Activated T-cell treated with anti-CD3 and anti-CD28 coated beads, Interleukin-2, amount 50 U/mL, for 24 hours (primary cell): ENCODE results near the gene CHST9.
"Not testable (repeated sequence)": the region's sequence is repeated elsewhere in the genome, so short reads cannot be mapped to it uniquely, and the experiment has no call there.

Experiments
- DNase-seq: peaks from one replicate; pipeline ENCODE4 v3.0.0-alpha.2; 2020
- H3K27ac Mint-ChIP-seq: 2 replicates; pipeline ENCODE4 v1.8.0; 2020; ENCODE audit warnings: mild to moderate bottlenecking, mixed read lengths
- H3K27me3 Mint-ChIP-seq: 2 replicates; pipeline ENCODE4 v1.8.0; 2020; ENCODE audit warnings: mixed read lengths
- H3K36me3 Mint-ChIP-seq: 2 replicates; pipeline ENCODE4 v1.8.0; 2020; ENCODE audit warnings: low read depth, mixed read lengths
- H3K4me1 Mint-ChIP-seq: 2 replicates; pipeline ENCODE4 v1.8.0; 2020; ENCODE audit warnings: low read depth, mixed read lengths
- H3K4me3 Mint-ChIP-seq: 2 replicates; pipeline ENCODE4 v1.8.0; 2020; ENCODE audit warnings: mild to moderate bottlenecking, moderate library complexity, mixed read lengths
- H3K9me3 Mint-ChIP-seq: 2 replicates; pipeline ENCODE4 v1.8.0; 2020; ENCODE audit warnings: mixed read lengths

The CHST9 gene

DNA sequence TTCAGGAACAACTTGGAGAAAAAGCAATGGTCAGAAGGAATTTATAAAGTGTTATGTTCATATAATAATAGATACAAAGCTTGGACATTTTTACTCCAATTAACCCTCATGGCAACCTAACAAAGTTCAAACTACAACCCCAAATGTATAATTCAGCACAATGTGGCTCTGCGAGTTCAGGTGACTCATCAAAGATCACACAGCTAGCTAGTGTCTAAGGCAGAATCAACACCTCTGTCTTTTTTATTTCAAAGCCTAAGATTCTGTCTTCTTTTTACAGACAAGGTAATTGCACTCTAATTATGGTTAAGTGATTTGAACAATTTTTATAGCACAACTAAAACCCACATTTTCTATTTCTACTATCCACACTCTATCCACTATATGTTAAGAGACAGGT lies 90.5 kb downstream of the CHST9 start:
- Mint-ChIP-seq H3K36me3 (no peaks in the 10 kb centered on the region), H3K9me3 (peaks cover 31% of the 10 kb centered on the region), H3K4me3 (no peak overlapping the region), H3K27me3 (no peaks in the 10 kb centered on the region), H3K4me1 (no peaks in the 10 kb centered on the region), H3K27ac (no peak overlapping the region)
- DNase-seq = no peak

DNA sequence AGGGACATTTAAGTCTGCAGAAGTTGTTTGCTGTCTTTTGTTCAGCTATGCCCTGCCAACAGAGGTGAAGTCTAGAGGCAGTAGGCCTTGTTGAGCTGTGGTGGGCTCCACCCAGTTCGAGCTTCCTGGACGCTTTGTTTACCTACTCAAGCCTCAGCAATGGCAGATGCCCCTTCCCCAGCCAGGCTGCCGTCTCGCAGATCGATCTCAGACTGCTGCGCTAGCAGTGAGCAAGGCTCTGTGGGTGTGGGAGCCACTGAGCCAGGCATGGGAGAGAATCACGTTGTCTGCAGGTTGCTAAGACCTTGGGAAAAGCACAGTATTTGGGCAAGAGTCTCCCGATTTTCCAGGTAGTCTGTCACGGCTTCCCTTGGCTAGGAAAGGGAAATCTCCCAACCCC lies 91.8 kb downstream of the CHST9 start:
- H3K4me3 Mint-ChIP-seq, DNase-seq, H3K27me3 Mint-ChIP-seq, H3K4me1 Mint-ChIP-seq, H3K27ac Mint-ChIP-seq, H3K36me3 Mint-ChIP-seq: not testable (repeated sequence)
- peaks cover 19% of the 10 kb centered on the region for H3K9me3 Mint-ChIP-seq

DNA sequence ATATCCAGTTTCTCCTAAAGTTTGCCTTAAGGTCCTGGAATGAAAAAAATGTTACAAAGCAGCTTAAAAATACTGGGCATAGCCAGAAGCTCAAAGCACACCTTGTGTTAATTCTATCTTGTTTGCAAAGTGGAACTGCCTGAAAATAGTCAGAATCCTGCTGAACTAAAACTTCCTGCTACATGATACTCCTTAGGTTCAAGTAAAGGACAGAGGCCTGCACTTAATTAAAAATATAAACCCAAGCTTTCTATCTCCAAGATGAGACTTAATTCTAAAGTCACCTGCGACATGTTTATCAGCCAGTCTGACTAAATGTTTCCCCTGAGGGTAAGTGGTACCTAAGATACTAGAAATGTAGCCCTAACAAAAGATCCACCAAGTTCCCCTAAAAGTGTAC lies 103.4 kb downstream of the CHST9 start:
- H3K27me3 Mint-ChIP-seq = no peaks in the 10 kb centered on the region
- H3K27ac Mint-ChIP-seq = no peak overlapping the region
- H3K4me1 Mint-ChIP-seq = no peaks in the 10 kb centered on the region
- H3K9me3 Mint-ChIP-seq = peaks cover 12% of the 10 kb centered on the region
- DNase-seq = no peak
- no peaks in the 10 kb centered on the region for H3K36me3 Mint-ChIP-seq
- H3K4me3 Mint-ChIP-seq = no peak overlapping the region

DNA sequence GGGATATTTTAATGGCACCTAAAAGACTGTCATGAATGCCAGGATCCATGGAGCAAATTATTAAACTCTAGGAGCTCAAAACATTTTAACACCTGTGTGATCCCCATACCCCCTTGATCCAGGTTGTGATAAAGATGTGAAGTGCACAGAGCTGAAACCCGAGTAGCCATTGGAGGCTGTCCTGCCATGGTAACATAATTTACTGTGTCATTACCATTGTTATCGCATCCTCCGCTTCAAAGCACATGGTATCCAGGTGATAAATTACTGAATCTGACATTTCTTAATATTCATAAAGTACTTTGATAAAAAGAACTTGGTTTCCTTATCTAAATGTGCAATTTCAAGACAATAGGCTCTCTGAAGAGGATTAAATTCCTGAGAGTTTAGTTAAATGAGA lies 109.3 kb downstream of the CHST9 start:
- H3K4me3 Mint-ChIP-seq = no peak overlapping the region

DNA sequence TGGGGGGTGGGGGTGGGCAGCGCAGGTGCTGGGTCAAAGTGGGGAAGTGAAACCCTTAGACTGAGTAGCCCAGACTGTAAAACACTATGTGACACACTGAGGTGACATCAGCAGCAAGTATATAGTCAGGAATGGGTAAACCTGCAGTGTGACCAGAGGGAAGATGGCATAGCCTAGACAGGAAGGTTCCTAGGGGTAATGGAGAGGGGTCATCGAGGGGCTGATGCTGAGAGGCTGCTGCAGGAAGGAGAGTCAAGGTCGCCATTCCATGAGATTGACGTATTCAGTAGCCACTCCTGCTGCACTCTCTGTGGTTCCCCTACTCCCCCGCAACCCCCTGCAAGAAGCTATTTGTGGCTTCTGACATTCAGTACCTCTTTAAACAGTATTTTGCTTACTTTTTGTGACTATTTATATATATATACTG lies 111.7 kb downstream of the CHST9 start:
- Mint-ChIP-seq H3K27me3 (no peaks in the 10 kb centered on the region), H3K4me1 (no peaks in the 10 kb centered on the region), H3K27ac (no peak overlapping the region), H3K36me3 (no peaks in the 10 kb centered on the region), H3K9me3 (peaks cover 10% of the 10 kb centered on the region), H3K4me3 (no peak overlapping the region)
- no peak for DNase-seq

More for the DNA sequence above, 109.3 kb downstream of the CHST9 start:
- H3K4me1 Mint-ChIP-seq = no peaks in the 10 kb centered on the region
- no peaks in the 10 kb centered on the region for H3K27me3 Mint-ChIP-seq
- DNase-seq = no peak
- no peak overlapping the region for H3K27ac Mint-ChIP-seq
- peaks cover 8% of the 10 kb centered on the region for H3K9me3 Mint-ChIP-seq
- H3K36me3 Mint-ChIP-seq = no peaks in the 10 kb centered on the region

- H3K27me3 Mint-ChIP-seq = no peaks in the 10 kb centered on the region
- DNase-seq = no peak
- H3K4me3 Mint-ChIP-seq = no peak overlapping the region
- no peaks in the 10 kb centered on the region for H3K4me1 Mint-ChIP-seq
- H3K36me3 Mint-ChIP-seq = no peaks in the 10 kb centered on the region
- H3K27ac Mint-ChIP-seq = no peak overlapping the region
- H3K9me3 Mint-ChIP-seq = peaks cover 3% of the 10 kb centered on the region
Observed at GRCh38 chr18:27064673-27065072, 120.4 kb downstream of the CHST9 start.

- no peaks in the 10 kb centered on the region for H3K36me3 Mint-ChIP-seq
Observed at GRCh38 chr18:27062802-27063201, 122.3 kb downstream of the CHST9 start.

DNA sequence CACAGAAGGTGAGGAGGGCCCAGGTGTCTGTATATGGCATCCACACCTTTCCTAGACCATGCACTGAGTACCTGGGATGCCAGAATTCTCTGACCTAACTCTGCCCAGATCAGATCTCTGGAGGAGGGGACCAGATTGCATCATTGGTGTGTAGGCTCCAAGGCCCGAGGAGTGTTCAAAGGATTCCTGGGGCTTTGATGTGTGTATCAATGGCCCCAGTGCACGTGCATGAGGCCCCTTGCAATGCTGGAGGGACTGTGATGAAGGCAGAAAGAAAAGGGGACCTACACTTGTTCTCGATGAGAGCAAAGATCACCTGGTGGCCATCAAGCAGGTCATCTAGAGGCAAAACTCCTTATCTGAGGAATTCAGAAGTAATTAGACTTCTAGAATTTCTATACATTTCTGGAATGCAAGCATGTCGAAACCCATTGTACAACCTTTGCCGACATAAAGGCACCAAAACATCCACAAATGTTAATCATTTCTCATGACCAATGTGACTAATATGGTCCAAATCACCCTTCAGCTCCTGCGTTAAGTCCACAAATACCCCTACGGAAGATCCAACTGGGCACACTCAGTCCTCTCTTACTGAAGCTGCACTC lies 123.5 kb downstream of the CHST9 start:
- H3K27ac Mint-ChIP-seq = no peak overlapping the region
- H3K27me3 Mint-ChIP-seq = no peaks in the 10 kb centered on the region
- H3K4me1 Mint-ChIP-seq = no peaks in the 10 kb centered on the region
- no peak for DNase-seq
- H3K9me3 Mint-ChIP-seq = peaks cover 2% of the 10 kb centered on the region
- no peaks in the 10 kb centered on the region for H3K36me3 Mint-ChIP-seq
- H3K4me3 Mint-ChIP-seq = no peak overlapping the region

More at GRCh38 chr18:27062802-27063201, 122.3 kb downstream of the CHST9 start:
- no peak overlapping the region for H3K27ac Mint-ChIP-seq
- H3K4me1 Mint-ChIP-seq = no peaks in the 10 kb centered on the region
- no peak for DNase-seq
- H3K9me3 Mint-ChIP-seq = no peaks in the 10 kb centered on the region
- H3K4me3 Mint-ChIP-seq = no peak overlapping the region
- no peaks in the 10 kb centered on the region for H3K27me3 Mint-ChIP-seq

- no peaks in the 10 kb centered on the region for H3K4me1 Mint-ChIP-seq
- no peak overlapping the region for H3K27ac Mint-ChIP-seq
- H3K36me3 Mint-ChIP-seq = no peaks in the 10 kb centered on the region
- H3K4me3 Mint-ChIP-seq = no peak overlapping the region
- no peak for DNase-seq
- no peaks in the 10 kb centered on the region for H3K27me3 Mint-ChIP-seq
- H3K9me3 Mint-ChIP-seq = peaks cover 2% of the 10 kb centered on the region
Observed at GRCh38 chr18:27057519-27058234, 127.4 kb downstream of the CHST9 start.

DNA sequence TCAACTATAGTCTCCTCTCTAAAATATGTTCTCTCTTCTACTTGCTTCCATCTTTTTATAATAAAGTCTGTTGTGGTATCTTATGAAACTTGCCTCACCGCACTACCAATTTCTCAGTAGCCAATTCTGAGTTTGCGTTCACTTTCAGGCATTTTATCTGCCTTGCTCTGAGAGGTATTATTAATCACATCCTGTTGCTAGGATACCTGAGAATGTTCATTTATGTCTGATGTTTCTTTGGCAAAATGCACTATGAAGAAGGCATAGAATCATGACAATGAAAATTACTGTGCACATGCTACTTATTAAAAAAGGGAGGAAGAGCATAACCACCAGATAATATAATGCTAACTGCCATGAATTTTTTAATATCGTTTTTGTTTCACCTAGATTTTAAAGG lies 130.2 kb downstream of the CHST9 start:
- Mint-ChIP-seq H3K36me3 (no peaks in the 10 kb centered on the region), H3K4me3 (no peak overlapping the region), H3K4me1 (no peaks in the 10 kb centered on the region), H3K27ac (no peak overlapping the region), H3K27me3 (no peaks in the 10 kb centered on the region), H3K9me3 (peaks cover 2% of the 10 kb centered on the region)
- DNase-seq = no peak

GRCh38 chr18:27049969-27050368 lies 135.1 kb downstream of the CHST9 start:
- H3K27ac Mint-ChIP-seq = no peak overlapping the region
- H3K4me1 Mint-ChIP-seq = no peaks in the 10 kb centered on the region
- no peak overlapping the region for H3K4me3 Mint-ChIP-seq
- H3K36me3 Mint-ChIP-seq = no peaks in the 10 kb centered on the region
- no peak for DNase-seq
- no peaks in the 10 kb centered on the region for H3K27me3 Mint-ChIP-seq
- peaks cover 4% of the 10 kb centered on the region for H3K9me3 Mint-ChIP-seq

- no peaks in the 10 kb centered on the region for H3K36me3 Mint-ChIP-seq
- no peak for DNase-seq
- H3K9me3 Mint-ChIP-seq = peaks cover 4% of the 10 kb centered on the region
- no peaks in the 10 kb centered on the region for H3K4me1 Mint-ChIP-seq
- no peaks in the 10 kb centered on the region for H3K27me3 Mint-ChIP-seq
- H3K27ac Mint-ChIP-seq = no peak overlapping the region
- H3K4me3 Mint-ChIP-seq = no peak overlapping the region
Observed at GRCh38 chr18:27045342-27045741, 139.8 kb downstream of the CHST9 start.

DNA sequence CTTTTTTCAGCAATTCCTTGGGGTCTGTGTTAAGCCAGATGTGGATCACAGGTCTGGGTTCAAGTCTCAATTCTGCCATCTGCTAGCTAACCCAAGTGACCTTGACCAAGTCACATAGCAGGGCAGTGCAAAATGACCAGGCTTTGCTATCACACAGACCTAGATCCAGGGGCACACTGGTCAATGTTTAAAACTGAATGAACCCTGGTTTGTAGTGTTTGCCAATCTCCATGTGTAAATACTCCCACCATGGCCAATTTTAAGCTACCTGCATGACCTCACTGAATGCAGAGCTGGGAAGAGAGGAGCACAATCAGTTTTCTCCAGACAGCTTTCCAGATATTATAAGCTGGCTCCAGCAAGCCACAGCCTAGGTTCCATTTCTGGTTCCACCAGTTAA lies 142.9 kb downstream of the CHST9 start:
- Mint-ChIP-seq H3K4me1 (no peaks in the 10 kb centered on the region), H3K27me3 (no peaks in the 10 kb centered on the region), H3K36me3 (no peaks in the 10 kb centered on the region), H3K27ac (no peak overlapping the region), H3K4me3 (no peak overlapping the region), H3K9me3 (no peaks in the 10 kb centered on the region)
- DNase-seq = no peak

DNA sequence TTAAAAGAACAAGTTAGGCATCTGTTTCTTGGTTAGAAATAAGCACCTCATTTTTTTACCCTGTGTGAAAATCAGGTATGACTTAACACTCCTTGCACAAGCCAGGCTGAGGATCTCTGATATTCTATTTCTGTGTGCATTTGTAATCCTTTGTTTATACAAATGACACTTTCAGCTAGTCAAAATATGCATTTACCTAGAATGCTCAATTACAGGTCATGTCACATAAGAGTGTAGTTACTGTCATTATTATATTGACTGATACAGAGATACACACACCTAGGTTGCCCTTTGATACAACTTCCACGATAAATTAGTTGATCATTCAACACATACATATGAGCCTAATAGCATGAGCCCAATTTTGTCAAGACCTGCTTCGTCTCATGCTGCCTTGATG lies 144.3 kb downstream of the CHST9 start:
- H3K27ac Mint-ChIP-seq = no peak overlapping the region
- no peaks in the 10 kb centered on the region for H3K36me3 Mint-ChIP-seq
- no peak overlapping the region for H3K4me3 Mint-ChIP-seq
- H3K27me3 Mint-ChIP-seq = no peaks in the 10 kb centered on the region
- no peak for DNase-seq
- no peaks in the 10 kb centered on the region for H3K4me1 Mint-ChIP-seq
- no peaks in the 10 kb centered on the region for H3K9me3 Mint-ChIP-seq

- Mint-ChIP-seq H3K27ac (no peak overlapping the region), H3K36me3 (no peaks in the 10 kb centered on the region), H3K9me3 (peaks cover 2% of the 10 kb centered on the region), H3K27me3 (no peaks in the 10 kb centered on the region), H3K4me1 (no peaks in the 10 kb centered on the region), H3K4me3 (no peak overlapping the region)
- no peak for DNase-seq
Observed at GRCh38 chr18:27033722-27034121, 151.4 kb downstream of the CHST9 start.
